Measurements from ENCODE around the gene ATG4B.

ATG4B gene

GRCh38 chr2:241606186-241606585 lies 31.3 kb upstream of the ATG4B start:
- no peak overlapping the region for H3K4me3 Mint-ChIP-seq
- no peak overlapping the region for H3K27ac Mint-ChIP-seq

GRCh38 chr2:241607162-241607885 lies 30.2 kb upstream of the ATG4B start:
- H3K36me3 Mint-ChIP-seq (ENCODE audit: low read depth) = peaks cover 19% of the 10 kb centered on the region
- H3K4me3 Mint-ChIP-seq = no peak overlapping the region
- H3K9me3 Mint-ChIP-seq = no peaks in the 10 kb centered on the region
- H3K27me3 Mint-ChIP-seq (ENCODE audit: low read depth) = no peaks in the 10 kb centered on the region
- peaks cover 16% of the 10 kb centered on the region for H3K4me1 Mint-ChIP-seq (ENCODE audit: low read depth)
- DNase-seq (ENCODE audit: low spot score) = no peak
- no peak overlapping the region for H3K27ac Mint-ChIP-seq

More at GRCh38 chr2:241606186-241606585, 31.3 kb upstream of the ATG4B start:
- H3K9me3 Mint-ChIP-seq = no peaks in the 10 kb centered on the region
- H3K36me3 Mint-ChIP-seq (ENCODE audit: low read depth) = peaks cover 27% of the 10 kb centered on the region
- DNase-seq (ENCODE audit: low spot score) = no peak
- H3K4me1 Mint-ChIP-seq (ENCODE audit: low read depth) = peaks cover 16% of the 10 kb centered on the region
- H3K27me3 Mint-ChIP-seq (ENCODE audit: low read depth) = no peaks in the 10 kb centered on the region

GRCh38 chr2:241608881-241609280 lies 28.6 kb upstream of the ATG4B start:
- Mint-ChIP-seq H3K27me3 (ENCODE audit: low read depth) (no peaks in the 10 kb centered on the region), H3K9me3 (no peaks in the 10 kb centered on the region), H3K4me1 (ENCODE audit: low read depth) (peaks cover 16% of the 10 kb centered on the region), H3K4me3 (peak overlapping the region; percentile 63), H3K27ac (peak overlapping the region; percentile 44), H3K36me3 (ENCODE audit: low read depth) (peaks cover 14% of the 10 kb centered on the region)
- no peak for DNase-seq (ENCODE audit: low spot score)

- peak; percentile 91 for DNase-seq (ENCODE audit: low spot score)
- Mint-ChIP-seq H3K4me3 (peak overlapping the region; percentile 74), H3K36me3 (ENCODE audit: low read depth) (peaks cover 10% of the 10 kb centered on the region), H3K9me3 (no peaks in the 10 kb centered on the region), H3K27ac (peak overlapping the region; percentile 85), H3K27me3 (ENCODE audit: low read depth) (no peaks in the 10 kb centered on the region), H3K4me1 (ENCODE audit: low read depth) (peaks cover 16% of the 10 kb centered on the region)
Observed at GRCh38 chr2:241609859-241610793, 27.4 kb upstream of the ATG4B start.

- peak overlapping the region; percentile 85 for H3K27ac Mint-ChIP-seq
- no peak for DNase-seq (ENCODE audit: low spot score)
- no peaks in the 10 kb centered on the region for H3K9me3 Mint-ChIP-seq
- H3K4me1 Mint-ChIP-seq (ENCODE audit: low read depth) = peaks cover 16% of the 10 kb centered on the region
- peak overlapping the region; percentile 74 for H3K4me3 Mint-ChIP-seq
- no peaks in the 10 kb centered on the region for H3K27me3 Mint-ChIP-seq (ENCODE audit: low read depth)
- H3K36me3 Mint-ChIP-seq (ENCODE audit: low read depth) = peaks cover 9% of the 10 kb centered on the region
Observed at GRCh38 chr2:241611062-241611461, 26.4 kb upstream of the ATG4B start.

GRCh38 chr2:241612156-241613016 lies 25.1 kb upstream of the ATG4B start:
- Mint-ChIP-seq H3K36me3 (ENCODE audit: low read depth) (peaks cover 7% of the 10 kb centered on the region), H3K4me1 (ENCODE audit: low read depth) (peaks cover 18% of the 10 kb centered on the region), H3K27me3 (ENCODE audit: low read depth) (no peaks in the 10 kb centered on the region), H3K4me3 (no peak overlapping the region), H3K9me3 (no peaks in the 10 kb centered on the region), H3K27ac (no peak overlapping the region)
- no peak for DNase-seq (ENCODE audit: low spot score)

- H3K4me1 Mint-ChIP-seq (ENCODE audit: low read depth) = peaks cover 25% of the 10 kb centered on the region
- H3K9me3 Mint-ChIP-seq = no peaks in the 10 kb centered on the region
- H3K27ac Mint-ChIP-seq = no peak overlapping the region
- no peak for DNase-seq (ENCODE audit: low spot score)
- no peak overlapping the region for H3K4me3 Mint-ChIP-seq
- no peaks in the 10 kb centered on the region for H3K27me3 Mint-ChIP-seq (ENCODE audit: low read depth)
- peaks cover 6% of the 10 kb centered on the region for H3K36me3 Mint-ChIP-seq (ENCODE audit: low read depth)
Observed at GRCh38 chr2:241613017-241613780, 24.3 kb upstream of the ATG4B start.

- H3K27me3 Mint-ChIP-seq (ENCODE audit: low read depth) = no peaks in the 10 kb centered on the region
- no peak overlapping the region for H3K4me3 Mint-ChIP-seq
- peaks cover 19% of the 10 kb centered on the region for H3K4me1 Mint-ChIP-seq (ENCODE audit: low read depth)
- peaks cover 12% of the 10 kb centered on the region for H3K36me3 Mint-ChIP-seq (ENCODE audit: low read depth)
- DNase-seq (ENCODE audit: low spot score) = no peak
- no peak overlapping the region for H3K27ac Mint-ChIP-seq
- H3K9me3 Mint-ChIP-seq = no peaks in the 10 kb centered on the region
Observed at GRCh38 chr2:241615041-241615440, 22.5 kb upstream of the ATG4B start.

GRCh38 chr2:241615522-241616052 lies 21.9 kb upstream of the ATG4B start:
- H3K4me3 Mint-ChIP-seq = peak overlapping the region; percentile 67
- H3K9me3 Mint-ChIP-seq = no peaks in the 10 kb centered on the region
- H3K27me3 Mint-ChIP-seq (ENCODE audit: low read depth) = no peaks in the 10 kb centered on the region
- H3K4me1 Mint-ChIP-seq (ENCODE audit: low read depth) = peaks cover 16% of the 10 kb centered on the region
- DNase-seq (ENCODE audit: low spot score) = no peak
- H3K36me3 Mint-ChIP-seq (ENCODE audit: low read depth) = peaks cover 16% of the 10 kb centered on the region
- peak overlapping the region; percentile 57 for H3K27ac Mint-ChIP-seq

- no peaks in the 10 kb centered on the region for H3K27me3 Mint-ChIP-seq (ENCODE audit: low read depth)
- no peaks in the 10 kb centered on the region for H3K9me3 Mint-ChIP-seq
- H3K4me3 Mint-ChIP-seq = peak overlapping the region; percentile 67
- H3K36me3 Mint-ChIP-seq (ENCODE audit: low read depth) = peaks cover 21% of the 10 kb centered on the region
- no peak for DNase-seq (ENCODE audit: low spot score)
- peak overlapping the region; percentile 57 for H3K27ac Mint-ChIP-seq
- H3K4me1 Mint-ChIP-seq (ENCODE audit: low read depth) = peaks cover 18% of the 10 kb centered on the region
Observed at GRCh38 chr2:241616168-241617125, 21.0 kb upstream of the ATG4B start.

GRCh38 chr2:241617431-241618154 lies 19.9 kb upstream of the ATG4B start:
- peak; percentile 37 for DNase-seq (ENCODE audit: low spot score)

More at GRCh38 chr2:241617431-241618154, 19.9 kb upstream of the ATG4B start:
- peak overlapping the region; percentile 89 for H3K4me3 Mint-ChIP-seq
- peaks cover 20% of the 10 kb centered on the region for H3K4me1 Mint-ChIP-seq (ENCODE audit: low read depth)
- peaks cover 24% of the 10 kb centered on the region for H3K36me3 Mint-ChIP-seq (ENCODE audit: low read depth)
- peak overlapping the region; percentile 99 for H3K27ac Mint-ChIP-seq
- no peaks in the 10 kb centered on the region for H3K27me3 Mint-ChIP-seq (ENCODE audit: low read depth)
- no peaks in the 10 kb centered on the region for H3K9me3 Mint-ChIP-seq
